HG03135 (cell line): ENCODE results near the gene UBLCP1.
A peak's percentile ranks its signal among the peaks of the same experiment; 100 is the strongest.
"Not testable (repeated sequence)": the region's sequence is repeated elsewhere in the genome, so short reads cannot be mapped to it uniquely, and the experiment has no call there.

ENCODE experiments used
- ATAC-seq: cut with Tn5 transposase; IDR thresholded peaks from one replicate; pipeline ENCODE4 v1.9.1; 2021; ENCODE audit warnings: mild to moderate bottlenecking, moderate library complexity; ENCODE audit not compliant: unreplicated experiment

Gene UBLCP1, protein sequence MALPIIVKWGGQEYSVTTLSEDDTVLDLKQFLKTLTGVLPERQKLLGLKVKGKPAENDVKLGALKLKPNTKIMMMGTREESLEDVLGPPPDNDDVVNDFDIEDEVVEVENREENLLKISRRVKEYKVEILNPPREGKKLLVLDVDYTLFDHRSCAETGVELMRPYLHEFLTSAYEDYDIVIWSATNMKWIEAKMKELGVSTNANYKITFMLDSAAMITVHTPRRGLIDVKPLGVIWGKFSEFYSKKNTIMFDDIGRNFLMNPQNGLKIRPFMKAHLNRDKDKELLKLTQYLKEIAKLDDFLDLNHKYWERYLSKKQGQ

GRCh38 chr5:159262859-159263568, at the start of gene UBLCP1:
TSS of gene UBLCP1 (plus strand) at chr5:159263290. CDS start at chr5:159268916, 5,626 bp downstream.
- peak; percentile 92 for ATAC-seq

DNA sequence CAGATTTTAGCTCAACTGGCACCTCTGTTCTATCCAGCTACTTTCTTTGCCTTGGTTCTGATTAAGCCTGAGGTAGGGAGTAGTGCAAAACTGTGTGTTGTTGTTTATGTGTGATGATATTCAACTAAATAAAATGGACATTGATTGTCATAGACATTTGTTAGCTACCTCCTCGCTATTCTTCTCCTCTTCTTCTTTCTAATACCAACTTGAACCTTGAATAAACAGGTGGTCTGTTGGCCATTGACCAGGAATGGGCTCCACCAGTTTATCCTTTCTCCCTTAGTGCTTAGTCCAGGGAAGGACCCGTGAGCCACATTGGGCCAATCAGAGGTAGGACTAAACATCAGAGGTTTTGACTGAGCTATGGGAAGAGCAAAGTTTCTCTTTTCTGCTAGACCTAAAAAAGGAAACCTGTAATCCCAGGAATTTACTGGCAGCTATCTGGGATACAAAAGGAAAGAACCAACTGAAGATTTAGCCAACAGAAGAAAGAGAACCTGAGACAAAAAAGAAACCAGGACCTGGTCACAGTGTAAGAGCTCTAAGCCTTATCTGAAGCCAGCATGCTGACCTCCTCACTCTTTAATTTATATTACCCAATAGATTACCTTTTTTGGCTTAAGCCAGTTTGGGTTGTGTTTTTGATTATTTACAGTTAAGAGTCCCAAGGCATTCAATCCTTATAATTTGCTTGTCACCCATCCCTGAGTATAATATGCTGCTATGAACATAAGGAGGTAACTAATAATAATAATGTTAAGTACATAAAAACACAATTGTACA, 48.4 kb upstream of the UBLCP1 start:
- ATAC-seq: no peak

- ATAC-seq: no peak
Measured at GRCh38 chr5:159215886-159216285, 47.2 kb upstream of the UBLCP1 start.

DNA sequence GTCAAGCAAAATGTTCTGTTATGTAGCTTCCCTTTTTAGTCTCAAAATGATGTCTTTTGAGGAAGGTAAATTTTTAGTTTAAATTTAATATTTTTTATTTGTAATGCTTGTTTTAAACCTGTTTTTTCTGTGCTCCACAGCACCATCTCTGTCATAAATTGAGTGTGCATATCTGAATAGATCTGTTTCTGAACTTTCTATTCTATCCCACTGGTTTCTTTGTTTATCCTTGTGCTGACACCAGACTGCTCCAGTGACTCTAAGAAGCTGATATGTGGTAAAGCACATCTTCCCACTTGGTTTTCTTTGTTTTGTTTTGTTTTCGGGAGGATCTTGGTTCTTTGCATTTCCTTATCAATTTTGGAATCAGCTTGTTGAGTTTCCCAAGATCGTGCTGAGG, 46.6 kb upstream of the UBLCP1 start:
- ATAC-seq: no peak

- ATAC-seq: no peak
Measured at GRCh38 chr5:159217236-159217635, 45.9 kb upstream of the UBLCP1 start.

DNA sequence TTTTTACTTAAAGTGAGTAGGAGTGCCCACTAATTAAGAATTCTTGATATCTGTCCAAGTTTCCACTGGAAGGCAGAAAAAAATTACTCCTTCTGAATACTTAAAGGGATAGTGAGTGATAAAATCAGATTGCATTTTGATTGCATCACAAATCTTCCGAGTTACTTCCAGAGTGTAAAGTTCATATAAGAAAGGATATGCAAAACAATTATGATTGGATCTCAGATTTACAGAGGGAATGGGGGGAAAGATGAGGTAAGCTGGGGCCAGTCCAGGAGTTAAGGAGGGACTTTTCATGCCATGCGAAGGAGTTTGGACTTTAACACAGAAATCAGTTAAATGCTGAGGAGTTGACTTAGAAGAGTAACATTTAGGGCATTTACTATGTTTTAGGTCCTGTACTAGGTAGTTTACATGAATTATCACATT, 44.5 kb upstream of the UBLCP1 start:
- no peak for ATAC-seq

DNA sequence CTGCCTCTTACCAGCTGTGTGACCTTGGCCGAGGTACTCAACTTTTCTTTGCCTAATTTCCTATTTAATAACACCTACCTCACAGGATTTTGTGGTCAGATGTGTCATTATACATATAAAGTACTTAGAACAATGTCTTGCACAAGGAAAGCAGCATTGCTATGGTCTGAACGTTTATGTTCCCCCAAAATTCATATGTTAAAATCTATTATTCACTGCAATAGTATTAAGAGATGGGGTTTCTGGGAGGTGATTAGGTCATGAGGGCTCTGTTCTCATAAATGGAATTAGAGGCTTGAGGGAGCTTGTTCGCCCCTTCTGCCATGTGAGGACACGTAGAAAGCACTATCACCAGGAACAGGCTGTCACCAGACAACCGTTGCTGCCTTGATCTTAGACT, 42.9 kb upstream of the UBLCP1 start:
- ATAC-seq: no peak

- no peak for ATAC-seq
Measured at GRCh38 chr5:159223469-159223868, 39.6 kb upstream of the UBLCP1 start.

DNA sequence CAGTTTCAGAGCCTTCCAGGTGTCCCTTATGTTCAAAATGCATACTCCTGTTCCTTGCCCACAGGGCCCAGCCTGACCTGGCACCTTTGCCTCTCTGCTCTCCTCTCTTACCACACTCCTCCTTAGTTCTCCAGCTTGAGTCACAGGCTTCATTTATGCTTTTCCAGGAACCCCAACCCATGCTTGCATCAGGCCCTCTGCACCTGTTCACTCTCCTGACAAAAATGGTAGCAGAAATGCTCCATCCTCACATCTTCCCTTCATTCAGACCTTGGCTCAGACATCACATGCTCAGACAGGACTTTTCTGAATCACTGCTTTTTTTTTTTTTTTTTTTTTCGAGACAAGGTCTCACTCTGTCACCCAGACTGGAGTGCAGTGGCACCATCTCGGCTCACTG, 38.6 kb upstream of the UBLCP1 start:
- ATAC-seq: no peak

DNA sequence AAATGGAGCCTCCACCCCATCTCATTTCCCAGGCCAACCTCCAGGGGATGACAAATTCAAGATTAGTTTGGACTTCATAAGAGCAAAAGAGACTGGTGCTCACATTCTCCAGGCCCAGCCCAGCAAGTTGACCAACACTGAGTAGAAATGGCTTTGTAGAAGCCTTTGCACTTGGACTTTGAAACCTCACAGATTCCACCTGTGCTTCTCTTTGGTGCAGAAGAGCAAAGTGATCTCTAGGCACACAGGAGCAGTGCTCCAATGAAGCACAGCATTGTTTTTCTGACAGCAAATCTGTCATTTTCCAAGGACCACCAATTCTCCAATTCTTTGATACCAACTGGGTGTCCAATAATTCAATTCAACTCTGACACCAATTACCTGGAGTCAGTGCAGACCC, 36.6 kb upstream of the UBLCP1 start:
- ATAC-seq: no peak

- ATAC-seq: no peak
Measured at GRCh38 chr5:159227452-159227851, 35.6 kb upstream of the UBLCP1 start.

- ATAC-seq: not testable (repeated sequence)
Measured at GRCh38 chr5:159228097-159228496, 35.0 kb upstream of the UBLCP1 start.

GRCh38 chr5:159230657-159231056, 32.4 kb upstream of the UBLCP1 start:
- no peak for ATAC-seq

DNA sequence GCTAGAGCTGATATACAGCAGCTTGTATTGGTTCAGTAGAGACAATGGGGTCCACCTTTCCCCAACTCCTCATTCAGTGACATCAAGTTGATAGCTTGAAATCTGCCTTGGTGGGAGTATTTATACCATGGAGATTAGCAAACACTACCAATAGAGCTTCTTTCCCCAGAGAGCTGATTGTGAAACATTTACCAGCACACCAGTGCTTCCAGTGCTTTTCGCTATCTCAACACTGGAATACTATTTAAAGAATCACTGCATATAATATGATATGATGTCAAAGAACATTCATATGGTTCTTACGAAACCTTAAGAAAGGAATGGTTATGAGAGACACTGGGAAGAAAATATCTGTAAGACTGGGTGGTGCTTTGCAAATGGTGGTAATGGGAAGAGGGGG, 31.9 kb upstream of the UBLCP1 start:
- no peak for ATAC-seq

- ATAC-seq: not testable (repeated sequence)
Measured at GRCh38 chr5:159235871-159236520, 27.1 kb upstream of the UBLCP1 start.

- no peak for ATAC-seq
Measured at GRCh38 chr5:159240301-159240870, 22.7 kb upstream of the UBLCP1 start.

DNA sequence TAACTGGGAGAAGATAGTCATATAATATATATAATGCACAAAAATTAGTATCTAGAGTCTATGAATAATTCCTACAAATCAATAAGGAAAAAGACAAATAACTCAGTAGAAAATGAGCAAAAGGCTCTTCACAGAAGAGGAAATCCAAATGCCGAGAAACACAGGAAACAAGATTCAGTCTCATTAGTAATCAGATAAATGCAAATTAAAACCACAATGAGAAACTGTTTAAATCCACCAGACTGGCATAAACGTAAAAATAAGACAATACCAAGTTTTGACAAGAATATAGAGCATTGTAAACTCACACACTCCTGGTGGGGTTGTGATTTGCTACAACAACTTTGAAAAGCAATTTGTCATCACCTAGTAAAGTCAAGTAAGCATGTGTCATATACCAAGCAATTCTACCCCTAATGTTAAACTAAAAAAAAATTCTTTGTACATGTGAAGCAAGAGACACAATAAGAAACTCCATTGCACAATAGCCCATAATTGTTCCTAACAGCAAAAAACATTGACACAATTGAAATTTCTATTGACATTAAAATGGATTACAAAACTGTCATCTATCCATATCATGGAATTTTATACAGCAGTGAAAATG, 21.0 kb upstream of the UBLCP1 start:
- no peak for ATAC-seq

DNA sequence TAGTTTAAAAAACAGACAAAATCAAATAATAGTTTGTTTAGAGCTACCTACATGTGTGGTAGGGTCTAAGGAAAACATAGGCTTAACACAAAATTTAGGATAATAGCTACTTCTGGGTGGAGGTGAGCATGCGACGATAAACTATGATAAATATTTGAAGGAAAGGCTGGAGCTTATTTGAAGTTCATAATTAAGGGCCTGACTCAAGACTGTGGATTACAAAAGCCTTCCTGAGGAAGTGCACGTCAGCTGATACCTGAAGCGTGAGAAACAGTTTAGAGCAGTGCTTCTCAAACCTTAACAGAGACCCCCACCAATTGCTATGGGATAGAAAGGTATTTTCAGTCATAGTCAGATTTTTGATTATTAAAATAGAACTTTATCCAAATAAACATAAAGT, 20.4 kb upstream of the UBLCP1 start:
- ATAC-seq: no peak

- no peak for ATAC-seq
Measured at GRCh38 chr5:159243385-159243784, 19.7 kb upstream of the UBLCP1 start.

DNA sequence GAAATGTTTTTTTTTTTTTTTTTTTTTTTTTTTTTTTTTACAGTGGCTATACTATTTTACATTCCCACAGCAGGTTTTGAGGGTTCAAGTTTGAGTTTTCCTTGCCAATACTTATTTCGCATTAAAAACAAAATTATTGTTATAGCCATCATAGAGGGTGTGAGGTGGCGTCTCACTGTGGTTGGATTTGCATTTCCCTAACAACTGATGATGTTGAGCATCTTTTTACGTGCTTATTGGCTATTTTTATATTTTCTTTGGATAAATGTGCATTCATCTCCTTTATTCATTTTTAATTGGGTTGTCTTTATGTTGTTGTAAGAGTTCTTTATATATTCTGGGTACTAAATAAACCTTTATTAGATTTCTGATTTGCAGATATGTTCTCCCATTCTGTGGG, 18.9 kb upstream of the UBLCP1 start:
- no peak for ATAC-seq
